Transverse colon (tissue), 3 donors: ENCODE results near the gene PCP4L1.
A peak's percentile ranks its signal among the peaks of the same experiment; 100 is the strongest.

Experiments used
- CTCF ChIP-seq, 5 experiments: fragments of 200-600 bp in 3 of 5; fragments of 450-650 bp in 2 of 5; sonication (generic) in 3 of 5; IDR thresholded peaks; 1 replicate in 2 of 5; 2 replicates in 3 of 5; pipeline ENCODE4 v1.5.1; 2016 to 2017; ENCODE audit warnings: antibody characterized with exemption in 5 of 5, inconsistent platforms in 3 of 5, mild to moderate bottlenecking in 2 of 5, moderate library complexity in 1 of 5
- POLR2A ChIP-seq: fragments of 450-650 bp; IDR thresholded peaks from one replicate; pipeline ENCODE4 v1.6.1; 2016; ENCODE audit warnings: antibody characterized with exemption, mild to moderate bottlenecking, moderate library complexity

DNA sequence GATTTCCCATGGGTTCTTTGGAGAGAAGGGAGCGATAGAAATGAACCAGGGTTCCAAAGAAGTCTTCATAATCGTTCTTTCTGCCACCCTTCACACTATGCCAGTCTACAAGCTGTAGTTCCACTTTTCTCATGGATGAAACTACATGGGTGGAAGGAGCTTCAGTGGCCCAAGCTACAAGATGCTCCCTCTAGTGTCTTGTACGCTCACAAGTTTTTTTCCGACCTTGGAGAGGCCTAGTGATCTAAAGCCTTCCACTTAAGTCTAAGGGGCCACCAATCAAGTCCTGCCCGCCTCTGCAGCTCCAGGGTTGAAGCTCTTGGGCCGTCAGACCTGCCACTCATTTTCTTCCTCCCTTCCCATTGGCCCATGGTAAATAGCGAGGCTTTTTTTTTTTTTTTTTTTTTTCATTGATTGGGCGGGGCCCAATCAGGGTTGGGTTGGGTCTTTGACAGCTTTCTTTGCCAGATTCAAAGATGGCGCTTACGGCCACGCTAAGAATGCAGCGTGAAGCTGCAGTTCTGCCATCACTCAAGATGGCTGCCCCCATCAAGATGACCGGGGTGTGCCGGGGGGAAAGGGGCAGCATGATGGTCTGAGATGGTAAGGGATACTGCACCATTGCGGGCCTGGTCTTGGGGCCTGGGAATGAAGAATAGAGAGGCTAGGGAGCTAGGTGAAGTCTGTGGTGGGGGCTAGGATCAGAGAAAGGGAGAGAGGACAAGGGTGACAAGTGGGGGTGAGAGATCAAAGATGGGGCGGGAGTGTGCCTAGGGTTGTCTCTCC is 32.8 kb upstream of the PCP4L1 start, which contains the start of gene TOMM40L:
- TF ChIP-seq CTCF (IDR thresholded peaks at IDR 0.05) (peak; percentile 39 to 73 (median 51)), POLR2A (peak; percentile 2)
